Measurements from ENCODE around the gene ATP10A. TPM values are rescaled to one million over a fixed set of nuclear protein-coding genes. Genes with fewer than 3 reads are reported as not detected.

Gene ATP10A
- total RNA-seq, 3 donors from 2014 or later: 2.4 to 4.5 (median 2.7) TPM

DNA sequence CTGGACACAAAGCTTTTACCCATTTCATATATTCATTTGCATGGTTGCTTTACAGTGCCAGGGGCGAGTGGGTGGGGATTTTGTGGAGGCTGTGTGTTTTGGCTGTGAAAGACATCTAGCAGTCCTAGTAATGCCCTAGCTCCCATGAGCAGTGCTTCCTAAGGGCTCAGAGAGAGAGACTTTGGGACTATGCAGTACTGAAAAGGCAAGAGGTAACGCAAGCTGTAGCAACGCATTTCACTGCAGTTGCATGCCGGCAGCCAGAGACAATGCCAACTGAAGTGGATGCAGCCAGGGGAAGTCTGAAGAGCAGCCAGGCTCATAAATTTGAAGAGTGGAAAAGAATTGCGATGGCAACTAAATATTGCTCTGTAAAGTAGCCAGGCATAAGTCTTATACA lies 27.4 kb upstream of the ATP10A start:
- intact Hi-C loops (cut with DNase I, micrococcal nuclease): no loop called here
- no peak overlapping the region for H3K4me3 ChIP-seq
- no peak for ATAC-seq
- no peak for DNase-seq
- no peaks in the 10 kb centered on the region for H3K4me1 ChIP-seq (ENCODE audit: low read depth)
- TF ChIP-seq, protein P1, sequence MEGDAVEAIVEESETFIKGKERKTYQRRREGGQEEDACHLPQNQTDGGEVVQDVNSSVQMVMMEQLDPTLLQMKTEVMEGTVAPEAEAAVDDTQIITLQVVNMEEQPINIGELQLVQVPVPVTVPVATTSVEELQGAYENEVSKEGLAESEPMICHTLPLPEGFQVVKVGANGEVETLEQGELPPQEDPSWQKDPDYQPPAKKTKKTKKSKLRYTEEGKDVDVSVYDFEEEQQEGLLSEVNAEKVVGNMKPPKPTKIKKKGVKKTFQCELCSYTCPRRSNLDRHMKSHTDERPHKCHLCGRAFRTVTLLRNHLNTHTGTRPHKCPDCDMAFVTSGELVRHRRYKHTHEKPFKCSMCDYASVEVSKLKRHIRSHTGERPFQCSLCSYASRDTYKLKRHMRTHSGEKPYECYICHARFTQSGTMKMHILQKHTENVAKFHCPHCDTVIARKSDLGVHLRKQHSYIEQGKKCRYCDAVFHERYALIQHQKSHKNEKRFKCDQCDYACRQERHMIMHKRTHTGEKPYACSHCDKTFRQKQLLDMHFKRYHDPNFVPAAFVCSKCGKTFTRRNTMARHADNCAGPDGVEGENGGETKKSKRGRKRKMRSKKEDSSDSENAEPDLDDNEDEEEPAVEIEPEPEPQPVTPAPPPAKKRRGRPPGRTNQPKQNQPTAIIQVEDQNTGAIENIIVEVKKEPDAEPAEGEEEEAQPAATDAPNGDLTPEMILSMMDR (IDR thresholded peaks at IDR 0.05): no peak
- peaks cover 20% of the 10 kb centered on the region for H3K9me3 ChIP-seq
- H3K36me3 ChIP-seq (ENCODE audit: low read depth): no peaks in the 10 kb centered on the region

DNA sequence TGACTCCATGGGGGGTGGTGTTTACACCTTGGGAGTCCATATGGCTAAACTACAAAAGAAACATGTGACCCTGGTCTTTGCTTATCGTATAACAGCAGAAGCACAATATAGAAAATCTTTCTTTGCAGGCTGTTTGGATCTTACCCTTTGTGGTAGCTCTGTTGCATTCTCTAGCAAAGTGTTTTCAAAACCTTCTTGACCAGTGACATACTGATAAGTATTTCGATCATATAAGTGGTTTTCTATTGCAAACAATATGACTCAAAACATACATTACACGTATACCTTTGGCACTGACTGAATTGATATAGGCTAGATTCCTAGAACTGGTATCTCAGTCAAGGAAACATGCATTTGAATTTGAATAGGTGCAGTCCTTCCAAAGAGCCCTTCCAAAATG lies 24.7 kb upstream of the ATP10A start:
- Histone ChIP-seq H3K4me3 (no peak overlapping the region), H3K36me3 (ENCODE audit: low read depth) (no peaks in the 10 kb centered on the region), H3K4me1 (ENCODE audit: low read depth) (no peaks in the 10 kb centered on the region), H3K9me3 (peaks cover 15% of the 10 kb centered on the region)
- DNase-seq (no peak), ATAC-seq (no peak)
- TF ChIP-seq, protein P1 (IDR thresholded peaks at IDR 0.05): no peak
- intact Hi-C loops (cut with DNase I, micrococcal nuclease): no loop called here

DNA sequence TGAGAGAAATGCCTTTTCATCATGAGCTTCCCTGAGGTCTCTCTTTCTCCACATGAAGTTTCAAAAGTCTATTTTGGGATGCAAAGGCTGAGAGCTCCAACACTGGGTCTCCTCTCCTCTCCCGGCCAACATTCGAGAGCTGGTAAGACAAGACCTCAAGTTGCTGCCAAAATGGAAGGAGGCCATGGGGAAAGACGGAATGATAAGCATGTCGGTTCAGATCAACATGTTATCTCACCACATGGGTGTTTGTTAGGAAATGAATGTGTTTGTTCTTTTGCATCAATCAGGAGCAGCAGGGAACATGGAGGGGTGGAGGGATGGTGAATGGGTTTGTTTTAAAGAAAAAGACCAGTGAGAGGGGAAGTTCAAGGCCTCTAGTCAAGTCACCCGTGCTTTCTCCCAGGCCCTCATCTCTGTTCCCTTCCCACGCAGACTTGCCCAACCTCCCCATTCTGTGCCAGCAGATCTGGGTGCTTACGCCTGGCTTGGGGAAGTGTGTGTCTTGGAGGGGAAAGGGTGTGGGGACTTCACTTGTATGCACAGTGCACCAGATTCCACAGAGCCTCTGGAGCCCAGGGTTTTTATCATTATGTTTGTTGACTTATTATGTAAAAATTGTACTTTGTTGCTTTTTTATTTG lies 23.5 kb upstream of the ATP10A start:
- Histone ChIP-seq H3K9me3 (peaks cover 14% of the 10 kb centered on the region), H3K36me3 (ENCODE audit: low read depth) (no peaks in the 10 kb centered on the region), H3K4me1 (ENCODE audit: low read depth) (no peaks in the 10 kb centered on the region), H3K4me3 (no peak overlapping the region)
- intact Hi-C loops (cut with DNase I, micrococcal nuclease): no loop called here
- TF ChIP-seq, protein P1 (IDR thresholded peaks at IDR 0.05): no peak
- ATAC-seq (no peak), DNase-seq (no peak)

DNA sequence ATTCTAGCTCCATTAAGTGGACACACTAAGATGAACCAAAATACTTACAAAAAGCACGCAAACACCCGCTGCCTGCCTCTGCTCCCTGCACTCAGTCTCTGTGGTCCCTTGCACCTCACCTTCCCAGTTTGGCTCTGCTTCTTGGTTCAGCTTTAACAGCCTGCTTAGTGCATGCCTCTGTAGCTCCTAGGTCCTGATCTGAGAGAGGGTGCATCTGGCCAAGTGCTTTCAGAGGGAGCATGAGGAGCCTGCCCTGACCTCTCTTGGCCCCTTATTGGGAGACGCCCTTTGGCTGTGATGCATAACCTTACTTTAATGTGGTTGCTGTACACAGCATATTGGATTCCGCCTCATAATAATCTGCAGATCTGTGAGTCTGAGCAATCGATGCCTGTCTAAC lies 21.2 kb upstream of the ATP10A start:
- Histone ChIP-seq H3K4me3 (no peak overlapping the region), H3K36me3 (ENCODE audit: low read depth) (no peaks in the 10 kb centered on the region), H3K9me3 (peaks cover 5% of the 10 kb centered on the region), H3K4me1 (ENCODE audit: low read depth) (no peaks in the 10 kb centered on the region)
- no peak for DNase-seq
- no peak for ATAC-seq
- intact Hi-C loops (cut with DNase I, micrococcal nuclease): no loop called here
- TF ChIP-seq, protein P1 (IDR thresholded peaks at IDR 0.05): no peak

DNA sequence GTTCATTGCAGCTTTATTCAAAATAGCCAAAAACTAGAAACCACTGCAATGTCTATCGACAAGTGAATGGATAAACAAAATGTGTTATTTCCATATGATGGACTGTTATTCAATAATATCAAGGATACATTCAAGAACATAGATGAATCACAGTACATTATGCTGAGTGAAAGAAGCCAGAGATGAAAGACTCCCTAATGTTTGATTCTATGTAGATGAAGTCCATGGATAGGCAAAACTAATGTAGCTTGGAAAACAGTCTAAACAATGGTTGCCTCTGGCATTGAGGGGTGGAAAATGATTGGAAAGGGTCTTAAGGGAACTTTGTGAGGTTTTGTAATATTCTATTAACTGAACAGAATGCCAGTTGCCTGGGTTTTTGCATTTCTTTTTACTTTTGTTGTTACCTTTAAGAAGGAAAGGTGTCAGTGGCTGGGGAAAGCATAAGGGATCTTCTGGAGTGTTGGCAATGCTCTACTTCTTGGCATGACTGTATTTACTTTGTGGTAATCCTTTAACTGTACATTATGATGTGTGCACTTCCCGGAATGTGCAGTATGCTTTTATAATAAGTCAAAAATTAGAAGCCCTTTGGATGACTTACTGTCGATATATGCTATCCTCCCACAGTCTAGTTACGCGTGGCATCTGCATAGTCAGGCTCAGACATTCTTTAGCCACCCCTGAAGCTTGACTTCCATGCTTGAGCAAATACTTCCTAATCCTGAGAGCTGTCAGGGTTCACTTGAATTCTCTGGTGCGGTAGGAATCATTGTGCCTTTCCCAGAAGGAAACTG lies 20.5 kb upstream of the ATP10A start:
- Histone ChIP-seq H3K4me1 (ENCODE audit: low read depth) (no peaks in the 10 kb centered on the region), H3K36me3 (ENCODE audit: low read depth) (no peaks in the 10 kb centered on the region), H3K4me3 (no peak overlapping the region), H3K9me3 (peaks cover 2% of the 10 kb centered on the region)
- intact Hi-C loops (cut with DNase I, micrococcal nuclease): no loop called here
- ATAC-seq (peak; percentile 55), DNase-seq (no peak)
- TF ChIP-seq, protein P1 (IDR thresholded peaks at IDR 0.05): no peak
